Liver (tissue), 9 donors: Measurements from ENCODE around the gene PHF11. TPM values are rescaled to one million over a fixed set of nuclear protein-coding genes. Genes with fewer than 3 reads are reported as not detected.

Source experiments
- DNase-seq: peaks from one replicate; pipeline ENCODE4 v3.0.0-alpha.2; 2017; ENCODE audit warnings: low spot score
- H3K27ac ChIP-seq, 2 donors: one replicate each; pipeline ENCODE4 v1.7.0; 2013; ENCODE audit warnings: inconsistent platforms in 2 of 2, low read length in 2 of 2, control low read depth in 1 of 2, low read depth in 1 of 2, mild to moderate bottlenecking in 1 of 2
- H3K27me3 ChIP-seq, 4 donors: one replicate each; pipeline versions ENCODE4 v1.6.1 to v1.7.0; 2013; ENCODE audit warnings: low read length in 3 of 4, inconsistent platforms in 1 of 4, mild to moderate bottlenecking in 1 of 4, moderate library complexity in 1 of 4; ENCODE audit not compliant: control insufficient read depth in 4 of 4, insufficient read depth in 4 of 4
- H3K36me3 ChIP-seq, 4 donors: one replicate each; pipeline versions ENCODE4 v1.6.1 to v1.7.0; 2013; ENCODE audit warnings: low read length in 3 of 4, mild to moderate bottlenecking in 3 of 4, low read depth in 1 of 4, moderate library complexity in 1 of 4; ENCODE audit not compliant: control insufficient read depth in 4 of 4, insufficient read depth in 3 of 4
- H3K4me1 ChIP-seq, 4 donors: one replicate each; pipeline versions ENCODE4 v1.6.1 to v1.7.0; 2013; ENCODE audit warnings: low read length in 3 of 4, mild to moderate bottlenecking in 3 of 4, moderate library complexity in 1 of 4; ENCODE audit not compliant: control insufficient read depth in 4 of 4, insufficient read depth in 4 of 4
- H3K4me3 ChIP-seq, 3 donors: one replicate each; pipeline versions ENCODE4 v1.6.1 to v1.7.0; 2013; ENCODE audit warnings: low read length in 3 of 3, control low read depth in 1 of 3, low read depth in 1 of 3, mild to moderate bottlenecking in 1 of 3
- H3K9ac ChIP-seq, 2 donors: one replicate each; pipeline ENCODE4 v1.7.0; 2013; ENCODE audit warnings: low read length in 2 of 2, mild to moderate bottlenecking in 2 of 2, moderate library complexity in 2 of 2, control low read depth in 1 of 2, low read depth in 1 of 2
- H3K9me3 ChIP-seq, 4 donors: one replicate each; pipeline versions ENCODE4 v1.6.1 to v1.7.0; 2013; ENCODE audit warnings: low read length in 3 of 4; ENCODE audit not compliant: control insufficient read depth in 4 of 4
- ATF3 ChIP-seq: IDR thresholded peaks from 2 replicates; pipeline ENCODE4 v1.6.1; 2016; ENCODE audit warnings: antibody characterized with exemption
- FOXA1 ChIP-seq: IDR thresholded peaks from 2 replicates; pipeline ENCODE4 v1.6.1; 2016; ENCODE audit warnings: antibody characterized with exemption
- GABPA ChIP-seq, 2 donors: IDR thresholded peaks in 1 of 2; conservative IDR thresholded peaks in 1 of 2; 2 replicates each; pipeline ENCODE4 v1.6.1; 2016; ENCODE audit warnings: antibody characterized with exemption in 2 of 2, mild to moderate bottlenecking in 1 of 2, moderate library complexity in 1 of 2
- HNF4A ChIP-seq, 2 donors: conservative IDR thresholded peaks; 2 replicates each; pipeline ENCODE4 v1.6.1; 2016; ENCODE audit warnings: antibody characterized with exemption in 2 of 2, mild to moderate bottlenecking in 2 of 2
- HNF4G ChIP-seq: IDR thresholded peaks from 2 replicates; pipeline ENCODE4 v1.6.1; 2016; ENCODE audit warnings: antibody characterized with exemption
- RAD21 ChIP-seq, 2 donors: IDR thresholded peaks; 2 replicates each; pipeline ENCODE4 v1.6.1; 2016; ENCODE audit warnings: antibody characterized with exemption in 2 of 2, mild to moderate bottlenecking in 2 of 2
- RXRA ChIP-seq, 2 donors: IDR thresholded peaks; 2 replicates each; pipeline ENCODE4 v1.6.1; 2017 to 2018; ENCODE audit warnings: antibody characterized with exemption in 2 of 2, mild to moderate bottlenecking in 1 of 2
- SP1 ChIP-seq: IDR thresholded peaks from 2 replicates; pipeline ENCODE4 v1.6.1; 2018; ENCODE audit warnings: antibody characterized with exemption, mild to moderate bottlenecking
- TAF1 ChIP-seq: conservative IDR thresholded peaks from 2 replicates; pipeline ENCODE4 v1.6.1; 2016; ENCODE audit warnings: antibody characterized with exemption, mild to moderate bottlenecking
- YY1 ChIP-seq: IDR thresholded peaks from 2 replicates; pipeline ENCODE4 v1.6.1; 2016; ENCODE audit warnings: antibody characterized with exemption, mild to moderate bottlenecking
- WGBS: extraction: QIAGEN DNeasy Blood & Tissue Kit; methylation state at CpG from one replicate; pipeline ENCODE4 v1.1.7; 2013; 5-methylcytosine and 5-hydroxymethylcytosine counted together
- polyA plus RNA-seq, 2 donors: library from polyadenylated mRNA; stranded (reverse) in 1 of 2; unstranded in 1 of 2; fragments of 200-250 nt in 1 of 2; fragments of >200 nt in 1 of 2; fragmentation: Nextera tagmentation in 1 of 2; extraction: Ambion mirVana in 1 of 2; gene quantifications; one replicate each; pipeline versions ENCODE4 v1.2.1 to v1.2.3, GENCODE V29; 2013 to 2015
- total RNA-seq, 2 donors: library from RNA; depleted of rRNA; stranded (reverse); fragments of >200 nt; gene quantifications; one replicate each; pipeline ENCODE4 v1.2.3, GENCODE V29; 2014
- TF ChIP-seq, protein P1 (sequence below): IDR thresholded peaks from 2 replicates; pipeline ENCODE4 v1.6.1; 2016; ENCODE audit warnings: antibody characterized with exemption, mild to moderate bottlenecking
- TF ChIP-seq, protein P2 (sequence below): IDR thresholded peaks from 2 replicates; pipeline ENCODE4 v1.6.1; 2016; ENCODE audit warnings: antibody characterized with exemption
- TF ChIP-seq, protein P3 (sequence below): fragments of 150-350 bp; IDR thresholded peaks from 2 replicates; pipeline ENCODE4 v1.5.1; 2017; ENCODE audit warnings: improper control_type of control experiment, low read depth, low read length; ENCODE audit not compliant: missing input control
- TF ChIP-seq, protein P4 (sequence below): IDR thresholded peaks from 2 replicates; pipeline ENCODE4 v1.6.1; 2016; ENCODE audit warnings: antibody characterized with exemption
- donor health status: healthy.
- donor health status: healthy.
- donor health status: healthy.
- donor health status: healthy.
- donor health status: healthy.

PHF11 gene
- total and polyA plus RNA-seq, 4 donors: 8.6 to 16.1 (median 11.5) TPM

DNA sequence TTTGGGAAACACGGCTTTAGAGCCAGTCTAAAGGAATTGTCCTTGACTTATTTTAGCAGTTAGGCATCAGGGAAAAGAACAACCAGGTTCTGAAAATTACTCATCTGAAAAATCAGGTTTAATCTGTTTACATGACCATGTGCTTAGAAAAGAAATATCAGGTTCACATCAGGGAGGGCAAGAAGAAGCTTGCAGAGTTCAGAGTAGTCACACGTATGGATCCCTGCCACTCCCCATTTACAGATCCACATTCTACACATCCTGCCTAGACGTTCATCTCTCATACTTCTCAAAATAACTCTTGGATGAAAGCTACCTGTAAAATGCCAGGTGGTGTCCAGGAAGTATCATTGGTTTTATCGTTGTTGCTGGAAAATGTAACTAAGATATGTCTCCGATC, 14.0 kb upstream of the PHF11 start:
- DNase-seq: no peak
- WGBS: 89% methylated on average over 5 of the region's 5 CpGs
- no peaks in the 10 kb centered on the region for H3K27me3 ChIP-seq
- H3K4me3 ChIP-seq: no peak overlapping the region
- H3K9me3 ChIP-seq: no peaks in the 10 kb centered on the region
- H3K9ac ChIP-seq: no peak overlapping the region
- TF ChIP-seq, protein P1, sequence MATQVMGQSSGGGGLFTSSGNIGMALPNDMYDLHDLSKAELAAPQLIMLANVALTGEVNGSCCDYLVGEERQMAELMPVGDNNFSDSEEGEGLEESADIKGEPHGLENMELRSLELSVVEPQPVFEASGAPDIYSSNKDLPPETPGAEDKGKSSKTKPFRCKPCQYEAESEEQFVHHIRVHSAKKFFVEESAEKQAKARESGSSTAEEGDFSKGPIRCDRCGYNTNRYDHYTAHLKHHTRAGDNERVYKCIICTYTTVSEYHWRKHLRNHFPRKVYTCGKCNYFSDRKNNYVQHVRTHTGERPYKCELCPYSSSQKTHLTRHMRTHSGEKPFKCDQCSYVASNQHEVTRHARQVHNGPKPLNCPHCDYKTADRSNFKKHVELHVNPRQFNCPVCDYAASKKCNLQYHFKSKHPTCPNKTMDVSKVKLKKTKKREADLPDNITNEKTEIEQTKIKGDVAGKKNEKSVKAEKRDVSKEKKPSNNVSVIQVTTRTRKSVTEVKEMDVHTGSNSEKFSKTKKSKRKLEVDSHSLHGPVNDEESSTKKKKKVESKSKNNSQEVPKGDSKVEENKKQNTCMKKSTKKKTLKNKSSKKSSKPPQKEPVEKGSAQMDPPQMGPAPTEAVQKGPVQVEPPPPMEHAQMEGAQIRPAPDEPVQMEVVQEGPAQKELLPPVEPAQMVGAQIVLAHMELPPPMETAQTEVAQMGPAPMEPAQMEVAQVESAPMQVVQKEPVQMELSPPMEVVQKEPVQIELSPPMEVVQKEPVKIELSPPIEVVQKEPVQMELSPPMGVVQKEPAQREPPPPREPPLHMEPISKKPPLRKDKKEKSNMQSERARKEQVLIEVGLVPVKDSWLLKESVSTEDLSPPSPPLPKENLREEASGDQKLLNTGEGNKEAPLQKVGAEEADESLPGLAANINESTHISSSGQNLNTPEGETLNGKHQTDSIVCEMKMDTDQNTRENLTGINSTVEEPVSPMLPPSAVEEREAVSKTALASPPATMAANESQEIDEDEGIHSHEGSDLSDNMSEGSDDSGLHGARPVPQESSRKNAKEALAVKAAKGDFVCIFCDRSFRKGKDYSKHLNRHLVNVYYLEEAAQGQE: no peak
- TF ChIP-seq HNF4G (no peak), TAF1 (no peak), FOXA1 (no peak)
- H3K36me3 ChIP-seq: peaks cover 3 to 53% (median 35%) of the 10 kb centered on the region in 4 donors
- H3K4me1 ChIP-seq: no peaks in the 10 kb centered on the region
- no peak overlapping the region for H3K27ac ChIP-seq

DNA sequence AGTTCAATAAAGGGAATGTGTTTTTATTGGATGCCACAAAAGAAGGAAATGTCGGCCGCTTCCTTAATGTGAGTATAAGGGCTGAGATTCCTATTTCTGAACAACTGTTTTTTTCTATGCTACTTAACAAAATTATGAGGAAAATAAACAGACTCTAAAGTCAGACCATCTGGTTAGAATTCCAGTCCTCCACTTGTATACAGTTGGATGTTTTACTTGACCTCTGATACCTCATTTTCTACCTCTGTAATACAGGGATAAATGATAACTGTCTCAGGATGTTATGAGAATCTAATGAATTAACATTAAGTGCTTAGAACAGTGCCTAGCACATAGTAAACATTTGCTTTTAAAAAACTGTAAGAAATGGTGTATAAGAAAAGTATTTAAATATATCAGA, 7.2 kb upstream of the PHF11 start:
- no peak overlapping the region for H3K4me3 ChIP-seq
- TF ChIP-seq SP1 (no peak), HNF4A (conservative IDR thresholded peaks at IDR 0.05) (no peak), HNF4G (no peak), ATF3 (no peak), GABPA (IDR thresholded peaks at IDR 0.05 in 1 of 2, conservative IDR thresholded peaks at IDR 0.05 in 1 of 2) (no peak), RXRA (IDR thresholded peaks at IDR 0.05) (no peak)
- TF ChIP-seq, protein P1: no peak
- H3K9me3 ChIP-seq: no peaks in the 10 kb centered on the region
- H3K27me3 ChIP-seq: no peaks in the 10 kb centered on the region
- H3K9ac ChIP-seq: no peak overlapping the region
- H3K36me3 ChIP-seq: peaks cover 1 to 26% (median 22%) of the 10 kb centered on the region in 4 donors
- DNase-seq: no peak
- 97% methylated on average over 2 of the region's 2 CpGs for WGBS
- no peak overlapping the region for H3K27ac ChIP-seq
- H3K4me1 ChIP-seq: no peaks in the 10 kb centered on the region

DNA sequence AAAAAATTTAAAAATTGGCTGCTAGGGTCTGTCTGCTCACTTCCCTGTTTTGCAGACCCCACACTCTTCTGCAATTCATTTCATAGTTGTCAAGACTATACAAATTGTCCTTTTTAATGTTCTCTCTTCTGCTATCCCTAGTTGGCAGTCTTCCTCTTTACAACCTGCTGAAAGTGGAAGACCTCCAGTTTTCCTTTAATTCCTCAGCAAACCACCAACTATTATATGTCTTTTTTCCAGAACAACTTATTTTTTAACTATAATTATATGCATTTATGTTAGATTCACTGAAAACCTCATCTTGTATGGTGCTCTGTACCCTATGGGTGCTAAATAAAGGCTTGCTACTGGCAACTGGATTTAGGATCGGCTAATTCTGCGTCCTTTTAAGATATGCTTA, 1.1 kb upstream of the PHF11 start:
- no peak for DNase-seq
- TF ChIP-seq, protein P2, sequence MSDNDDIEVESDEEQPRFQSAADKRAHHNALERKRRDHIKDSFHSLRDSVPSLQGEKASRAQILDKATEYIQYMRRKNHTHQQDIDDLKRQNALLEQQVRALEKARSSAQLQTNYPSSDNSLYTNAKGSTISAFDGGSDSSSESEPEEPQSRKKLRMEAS: no peak
- no peak for TF ChIP-seq HNF4A (conservative IDR thresholded peaks at IDR 0.05)
- no peak for TF ChIP-seq ATF3
- no peak for TF ChIP-seq RAD21 (IDR thresholded peaks at IDR 0.05)
- no peak for TF ChIP-seq RXRA (IDR thresholded peaks at IDR 0.05)
- TF ChIP-seq YY1: no peak
- TF ChIP-seq, protein P3, sequence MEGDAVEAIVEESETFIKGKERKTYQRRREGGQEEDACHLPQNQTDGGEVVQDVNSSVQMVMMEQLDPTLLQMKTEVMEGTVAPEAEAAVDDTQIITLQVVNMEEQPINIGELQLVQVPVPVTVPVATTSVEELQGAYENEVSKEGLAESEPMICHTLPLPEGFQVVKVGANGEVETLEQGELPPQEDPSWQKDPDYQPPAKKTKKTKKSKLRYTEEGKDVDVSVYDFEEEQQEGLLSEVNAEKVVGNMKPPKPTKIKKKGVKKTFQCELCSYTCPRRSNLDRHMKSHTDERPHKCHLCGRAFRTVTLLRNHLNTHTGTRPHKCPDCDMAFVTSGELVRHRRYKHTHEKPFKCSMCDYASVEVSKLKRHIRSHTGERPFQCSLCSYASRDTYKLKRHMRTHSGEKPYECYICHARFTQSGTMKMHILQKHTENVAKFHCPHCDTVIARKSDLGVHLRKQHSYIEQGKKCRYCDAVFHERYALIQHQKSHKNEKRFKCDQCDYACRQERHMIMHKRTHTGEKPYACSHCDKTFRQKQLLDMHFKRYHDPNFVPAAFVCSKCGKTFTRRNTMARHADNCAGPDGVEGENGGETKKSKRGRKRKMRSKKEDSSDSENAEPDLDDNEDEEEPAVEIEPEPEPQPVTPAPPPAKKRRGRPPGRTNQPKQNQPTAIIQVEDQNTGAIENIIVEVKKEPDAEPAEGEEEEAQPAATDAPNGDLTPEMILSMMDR: no peak
- TF ChIP-seq, protein P4, sequence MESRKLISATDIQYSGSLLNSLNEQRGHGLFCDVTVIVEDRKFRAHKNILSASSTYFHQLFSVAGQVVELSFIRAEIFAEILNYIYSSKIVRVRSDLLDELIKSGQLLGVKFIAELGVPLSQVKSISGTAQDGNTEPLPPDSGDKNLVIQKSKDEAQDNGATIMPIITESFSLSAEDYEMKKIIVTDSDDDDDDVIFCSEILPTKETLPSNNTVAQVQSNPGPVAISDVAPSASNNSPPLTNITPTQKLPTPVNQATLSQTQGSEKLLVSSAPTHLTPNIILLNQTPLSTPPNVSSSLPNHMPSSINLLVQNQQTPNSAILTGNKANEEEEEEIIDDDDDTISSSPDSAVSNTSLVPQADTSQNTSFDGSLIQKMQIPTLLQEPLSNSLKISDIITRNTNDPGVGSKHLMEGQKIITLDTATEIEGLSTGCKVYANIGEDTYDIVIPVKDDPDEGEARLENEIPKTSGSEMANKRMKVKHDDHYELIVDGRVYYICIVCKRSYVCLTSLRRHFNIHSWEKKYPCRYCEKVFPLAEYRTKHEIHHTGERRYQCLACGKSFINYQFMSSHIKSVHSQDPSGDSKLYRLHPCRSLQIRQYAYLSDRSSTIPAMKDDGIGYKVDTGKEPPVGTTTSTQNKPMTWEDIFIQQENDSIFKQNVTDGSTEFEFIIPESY: no peak
- no peak for TF ChIP-seq FOXA1
- H3K36me3 ChIP-seq: peaks cover 0 to 2% (median under 1%) of the 10 kb centered on the region in 4 donors
- H3K27ac ChIP-seq: peak overlapping the region in 1 of 2 donors; percentile 91
- H3K9me3 ChIP-seq: no peaks in the 10 kb centered on the region
- peak overlapping the region; percentile 69 to 76 for H3K9ac ChIP-seq
- H3K4me1 ChIP-seq: peaks cover 0 to 5% (median 2%) of the 10 kb centered on the region in 4 donors
- peak overlapping the region in 2 of 3 donors; percentile 66 to 86 for H3K4me3 ChIP-seq
- WGBS: 67% methylated on average over 2 of the region's 2 CpGs
- H3K27me3 ChIP-seq: no peaks in the 10 kb centered on the region
